CD4-positive, alpha-beta T cell treated with Interleukin-15 for 1 hour (primary cell): ENCODE data around the gene CD164.
"Not testable (repeated sequence)": the region's sequence is repeated elsewhere in the genome, so short reads cannot be mapped to it uniquely, and the experiment has no call there.

Source experiments
- DNase-seq: peaks from one replicate; pipeline ENCODE4 v3.0.0-alpha.2; 2020

Gene CD164

GRCh38 chr6:109373762-109374161 is 8.5 kb downstream of the CD164 start:
- peak; percentile 37 for DNase-seq

DNA sequence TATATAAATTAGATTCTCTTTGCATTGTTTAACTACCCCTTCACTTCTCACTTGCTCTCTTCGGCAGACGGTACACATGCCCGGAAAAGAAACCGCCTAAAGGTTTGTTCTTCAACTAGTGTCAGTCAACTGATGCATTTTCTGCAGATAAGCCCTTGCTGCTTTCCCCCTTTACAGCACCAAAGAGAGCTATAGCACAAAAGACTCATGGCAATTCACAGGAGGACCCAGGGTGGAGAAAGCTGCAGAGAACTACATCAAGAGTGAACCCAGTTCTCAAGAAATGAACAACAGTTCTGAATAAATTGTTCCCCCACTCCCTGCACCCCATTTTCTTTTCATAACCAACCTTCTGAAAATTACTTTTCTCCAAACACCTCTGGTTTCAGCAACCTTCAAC is 8.9 kb downstream of the CD164 start:
- DNase-seq: no peak

- no peak for DNase-seq
Measured at GRCh38 chr6:109372130-109372529, 10.1 kb downstream of the CD164 start.

DNA sequence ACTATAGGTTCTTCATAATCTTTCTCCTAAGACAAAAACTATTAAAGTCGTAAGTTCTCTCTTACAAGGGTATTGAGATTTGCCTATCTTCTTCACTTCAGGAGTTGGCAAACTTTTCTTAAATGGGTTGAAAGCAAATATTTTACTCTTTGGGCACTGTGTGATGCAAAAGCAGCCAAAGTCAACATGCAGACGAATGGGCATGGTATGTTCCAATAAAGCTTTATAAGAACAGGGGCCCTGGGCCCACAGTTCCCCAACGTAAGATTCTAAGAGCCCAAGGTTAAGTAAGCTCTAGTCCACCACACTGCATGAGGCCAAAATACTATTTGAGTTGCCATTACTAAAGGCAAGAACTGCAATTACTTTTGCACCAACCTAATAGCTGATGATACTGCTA is 11.5 kb downstream of the CD164 start:
- DNase-seq: no peak

DNA sequence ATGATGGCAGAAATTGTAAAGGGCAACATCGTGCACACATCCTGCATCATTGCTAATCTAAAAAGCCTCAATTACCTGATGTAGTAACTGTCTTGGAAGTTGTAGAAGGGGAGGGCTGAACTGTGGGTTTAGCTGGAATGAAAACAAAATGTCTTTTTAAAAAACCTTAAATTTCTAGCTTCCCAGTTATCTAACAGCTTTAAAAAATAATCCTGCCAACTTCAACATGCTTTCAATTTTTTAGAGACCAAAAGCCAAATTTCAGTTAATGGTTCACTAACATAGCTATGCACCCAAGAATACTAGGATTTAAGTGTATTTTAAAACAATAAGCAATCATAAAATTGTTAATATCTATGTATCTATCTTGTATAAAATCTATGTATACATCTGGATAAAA is 11.9 kb downstream of the CD164 start:
- no peak for DNase-seq

GRCh38 chr6:109369728-109370127 is 12.5 kb downstream of the CD164 start:
- DNase-seq: no peak

DNA sequence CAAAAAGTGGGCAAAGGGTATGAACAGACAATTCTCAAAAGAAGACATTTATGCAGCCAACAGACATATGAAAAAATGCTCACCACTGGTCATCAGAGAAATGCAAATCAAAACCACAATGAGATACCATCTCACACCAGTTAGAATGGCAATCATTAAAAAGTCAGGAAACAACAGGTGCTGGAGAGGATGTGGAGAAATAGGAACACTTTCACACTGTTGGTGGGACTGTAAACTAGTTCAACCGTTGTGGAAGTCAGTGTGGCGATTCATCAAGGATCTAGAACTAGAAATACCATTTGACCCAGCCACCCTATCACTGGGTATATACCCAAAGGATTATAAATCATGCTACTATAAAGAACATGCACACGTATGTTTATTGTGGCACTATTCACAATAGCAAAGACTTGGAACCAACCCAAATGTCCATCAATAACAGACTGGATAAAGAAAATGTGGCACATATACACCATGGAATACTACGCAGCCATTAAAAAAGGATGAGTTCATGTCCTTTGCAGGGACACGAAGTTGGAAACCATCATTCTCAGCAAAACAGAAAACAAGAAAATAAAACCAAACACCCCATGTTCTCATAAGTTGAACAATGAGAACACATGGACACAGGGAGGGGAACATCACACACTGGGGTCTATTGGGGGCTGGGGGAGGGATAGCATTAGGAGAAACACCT is 17.7 kb downstream of the CD164 start:
- not testable (repeated sequence) for DNase-seq

- DNase-seq: no peak
Measured at GRCh38 chr6:109363753-109364152, 18.5 kb downstream of the CD164 start.

DNA sequence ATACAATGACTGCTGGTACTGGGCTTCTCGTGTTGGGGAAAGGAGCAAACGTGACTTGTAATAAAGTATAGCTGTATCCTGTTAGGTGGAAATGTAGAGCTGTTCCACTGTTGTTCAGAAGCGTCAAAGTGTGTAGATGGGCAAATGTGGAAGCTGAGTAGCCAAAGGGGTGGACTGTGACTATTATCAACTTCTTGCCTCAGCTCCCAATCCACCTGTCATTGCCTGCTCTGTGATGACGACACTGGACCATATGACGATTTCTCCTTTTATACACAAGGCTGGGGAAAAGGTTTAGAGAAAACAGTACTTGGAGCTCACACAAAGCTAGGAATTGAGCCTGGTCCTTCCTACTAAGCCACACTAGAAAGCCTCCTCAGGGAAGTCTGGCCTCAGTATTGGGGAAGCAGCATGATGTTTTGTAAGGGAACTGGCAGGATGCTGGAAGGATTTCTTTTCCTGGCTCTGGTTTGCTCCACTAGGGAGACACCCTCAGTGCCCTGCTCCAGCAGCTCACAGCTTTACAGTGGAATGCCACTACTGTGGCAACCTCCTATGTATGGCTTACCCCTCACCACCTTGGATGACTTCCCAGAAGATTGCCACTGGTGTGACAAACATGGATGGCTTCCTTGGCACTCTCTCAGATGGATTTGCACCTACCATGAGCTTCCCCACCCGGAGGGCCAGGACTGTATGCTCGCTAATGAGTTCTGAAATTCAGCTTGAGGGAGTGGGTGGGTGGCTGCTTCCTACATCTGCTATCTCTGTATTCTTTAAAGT is 20.0 kb downstream of the CD164 start:
- DNase-seq: no peak

- DNase-seq: no peak
Measured at GRCh38 chr6:109360791-109361190, 21.5 kb downstream of the CD164 start.

- no peak for DNase-seq
Measured at GRCh38 chr6:109360281-109360680, 22.0 kb downstream of the CD164 start.

GRCh38 chr6:109359248-109359647 is 23.0 kb downstream of the CD164 start:
- DNase-seq: no peak

GRCh38 chr6:109358204-109358603 is 24.1 kb downstream of the CD164 start:
- DNase-seq: no peak

GRCh38 chr6:109356237-109356636 is 26.0 kb downstream of the CD164 start:
- no peak for DNase-seq

GRCh38 chr6:109351231-109352130 is 30.8 kb downstream of the CD164 start:
- DNase-seq: no peak

- DNase-seq: no peak
Measured at GRCh38 chr6:109349419-109349987, 32.8 kb downstream of the CD164 start.

GRCh38 chr6:109348226-109348625 is 34.0 kb downstream of the CD164 start:
- no peak for DNase-seq

DNA sequence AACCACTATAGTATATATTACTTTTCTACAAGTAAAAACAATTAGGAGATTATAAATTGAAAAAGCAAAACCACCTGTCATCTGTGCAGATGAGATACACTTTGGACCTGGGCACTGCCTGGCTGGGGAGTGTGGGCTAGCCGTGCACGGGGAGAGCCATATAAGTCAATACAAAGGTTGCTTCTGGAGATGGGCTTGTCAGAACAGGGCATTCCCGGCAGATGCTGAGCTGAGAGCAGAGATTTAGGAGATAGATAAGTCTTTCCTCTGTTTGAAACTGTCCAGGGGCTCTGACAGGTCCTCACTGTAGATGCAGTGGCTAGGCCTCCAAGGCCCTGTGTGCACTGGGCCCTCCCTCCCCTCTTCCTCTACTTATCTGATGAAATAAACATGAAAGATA is 34.5 kb downstream of the CD164 start:
- no peak for DNase-seq

DNA sequence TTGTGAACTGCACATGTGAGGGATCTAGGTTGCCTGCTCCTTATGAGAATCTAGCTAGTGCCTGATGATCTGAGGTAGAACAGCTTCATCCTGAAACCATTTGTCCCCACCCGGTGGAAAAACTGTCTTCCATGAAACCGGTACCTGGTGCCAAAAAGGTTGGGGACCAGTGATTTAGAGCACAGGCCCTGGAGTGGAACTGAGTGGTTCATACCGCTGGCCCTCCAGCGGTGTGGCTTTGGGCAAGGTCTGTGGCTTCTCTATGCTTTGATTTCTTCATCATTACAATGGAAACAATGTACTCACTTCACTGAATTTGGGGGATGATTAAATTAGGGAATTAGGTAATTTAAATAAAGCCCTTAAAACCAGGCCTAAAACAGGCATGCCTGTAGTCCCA is 36.3 kb downstream of the CD164 start:
- no peak for DNase-seq

DNA sequence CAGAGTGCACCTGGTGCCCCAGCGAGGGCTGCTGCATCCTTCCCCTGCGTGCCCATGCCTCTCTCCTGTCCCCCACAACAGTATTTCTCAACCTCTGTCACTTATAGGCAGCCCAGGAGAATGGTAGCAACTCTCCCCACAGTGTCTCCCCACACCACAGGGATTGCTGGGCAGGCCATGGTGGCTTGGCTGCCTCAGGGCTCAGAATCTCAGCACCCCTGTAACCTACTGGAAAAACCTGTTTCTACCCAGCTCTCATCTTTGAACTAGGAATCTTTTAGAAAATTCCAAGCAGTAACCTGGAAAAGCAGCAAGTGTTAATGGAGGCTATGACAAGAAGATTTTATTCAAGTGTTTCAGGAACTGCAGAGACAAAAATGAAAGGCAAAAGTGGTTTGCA is 38.0 kb downstream of the CD164 start:
- no peak for DNase-seq

DNA sequence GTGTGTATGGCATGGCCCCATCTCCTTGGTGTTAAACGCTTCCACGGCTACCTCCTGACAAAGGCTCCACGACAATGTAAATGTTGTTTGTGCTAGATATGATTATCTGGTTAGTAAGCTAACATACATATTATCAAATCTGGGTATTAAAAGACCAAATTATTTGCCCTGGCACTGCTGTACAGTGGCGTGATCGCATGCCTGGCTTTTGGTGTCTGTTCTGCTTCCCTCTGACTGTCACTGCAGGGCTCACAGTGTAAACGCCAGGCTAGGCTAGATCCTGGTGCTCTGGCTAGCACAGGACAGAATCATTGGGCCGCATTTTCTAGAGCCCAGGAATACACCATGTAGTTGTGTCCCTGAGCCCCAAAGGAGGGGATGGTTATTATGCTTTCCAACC is 38.7 kb downstream of the CD164 start:
- DNase-seq: no peak

GRCh38 chr6:109342911-109343310 is 39.4 kb downstream of the CD164 start:
- no peak for DNase-seq

DNA sequence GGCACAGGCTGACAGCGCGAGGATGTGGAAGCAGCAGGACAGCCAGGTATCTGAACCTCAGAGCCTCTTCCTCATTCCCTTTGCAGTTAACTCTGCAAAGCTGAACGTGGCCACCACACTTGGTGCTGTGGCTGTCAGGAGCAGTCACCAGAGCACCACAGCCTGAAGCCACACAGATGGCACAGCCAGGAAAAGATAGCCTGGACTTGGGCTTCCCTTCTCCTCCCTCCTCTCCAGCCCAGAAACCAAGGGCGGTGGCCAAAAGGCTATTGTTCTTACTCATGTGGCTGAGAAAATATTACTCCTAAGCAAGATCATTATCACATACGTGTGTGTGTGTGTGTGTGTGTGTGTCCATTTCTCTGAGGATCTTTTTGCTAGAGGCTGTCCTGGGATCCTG is 39.8 kb downstream of the CD164 start:
- DNase-seq: no peak
